ENCODE results near the gene SHISA7.
A peak's percentile ranks its signal among the peaks of the same experiment; 100 is the strongest.

SHISA7 gene

DNA sequence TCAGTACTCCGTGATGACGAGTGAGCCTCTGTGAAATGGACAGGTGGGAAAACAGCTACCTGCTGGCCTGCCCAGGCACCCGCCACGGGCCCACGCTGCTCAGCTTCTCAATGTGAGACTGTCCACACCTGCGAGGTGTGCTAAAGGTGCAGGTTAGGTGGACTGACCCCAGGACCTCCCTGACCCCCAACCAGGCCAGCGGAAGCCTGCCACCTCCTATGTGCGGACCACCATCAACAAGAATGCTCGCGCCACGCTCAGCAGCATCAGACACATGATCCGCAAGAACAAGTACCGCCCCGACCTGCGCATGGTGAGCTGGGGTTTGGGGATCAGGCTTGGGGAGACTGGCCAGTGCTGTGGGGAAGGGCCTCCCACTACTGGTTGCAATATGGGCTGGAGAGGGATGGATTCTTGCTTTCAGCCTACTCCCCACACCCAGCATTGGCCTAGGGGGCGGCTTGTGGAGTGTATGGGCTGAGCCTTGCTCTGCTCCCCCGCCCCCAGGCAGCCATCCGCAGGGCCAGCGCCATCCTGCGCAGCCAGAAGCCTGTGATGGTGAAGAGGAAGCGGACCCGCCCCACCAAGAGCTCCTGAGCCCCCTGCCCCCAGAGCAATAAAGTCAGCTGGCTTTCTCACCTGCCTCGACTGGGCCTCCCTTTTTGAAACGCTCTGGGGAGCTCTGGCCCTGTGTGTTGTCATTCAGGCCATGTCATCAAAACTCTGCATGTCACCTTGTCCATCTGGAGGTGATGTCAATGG, 55.2 kb downstream of the SHISA7 start:
- DNase-seq (ENCODE audit: low spot score) = no peak

DNA sequence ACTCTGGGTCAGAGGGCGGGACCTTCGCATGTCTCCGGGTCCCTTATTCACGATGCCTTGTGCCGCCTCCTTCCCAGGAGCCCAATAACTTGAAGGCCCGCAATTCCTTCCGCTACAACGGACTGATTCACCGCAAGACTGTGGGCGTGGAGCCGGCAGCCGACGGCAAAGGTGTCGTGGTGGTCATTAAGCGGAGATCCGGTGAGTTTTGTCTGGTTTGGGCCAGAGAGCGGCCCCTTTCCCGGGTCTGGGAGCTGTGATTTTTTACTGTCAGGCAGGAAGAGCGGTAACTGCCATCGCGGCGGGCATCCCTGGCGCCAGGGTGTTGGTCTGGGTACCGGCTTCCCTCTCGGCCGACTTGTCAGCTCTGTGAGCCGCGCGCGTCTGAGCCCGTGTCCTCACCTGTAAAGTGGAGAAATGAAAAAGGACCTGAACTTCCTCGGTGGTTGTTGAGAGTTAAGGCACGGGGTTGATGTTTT, 56.6 kb downstream of the SHISA7 start:
- DNase-seq (ENCODE audit: low spot score) = no peak

DNA sequence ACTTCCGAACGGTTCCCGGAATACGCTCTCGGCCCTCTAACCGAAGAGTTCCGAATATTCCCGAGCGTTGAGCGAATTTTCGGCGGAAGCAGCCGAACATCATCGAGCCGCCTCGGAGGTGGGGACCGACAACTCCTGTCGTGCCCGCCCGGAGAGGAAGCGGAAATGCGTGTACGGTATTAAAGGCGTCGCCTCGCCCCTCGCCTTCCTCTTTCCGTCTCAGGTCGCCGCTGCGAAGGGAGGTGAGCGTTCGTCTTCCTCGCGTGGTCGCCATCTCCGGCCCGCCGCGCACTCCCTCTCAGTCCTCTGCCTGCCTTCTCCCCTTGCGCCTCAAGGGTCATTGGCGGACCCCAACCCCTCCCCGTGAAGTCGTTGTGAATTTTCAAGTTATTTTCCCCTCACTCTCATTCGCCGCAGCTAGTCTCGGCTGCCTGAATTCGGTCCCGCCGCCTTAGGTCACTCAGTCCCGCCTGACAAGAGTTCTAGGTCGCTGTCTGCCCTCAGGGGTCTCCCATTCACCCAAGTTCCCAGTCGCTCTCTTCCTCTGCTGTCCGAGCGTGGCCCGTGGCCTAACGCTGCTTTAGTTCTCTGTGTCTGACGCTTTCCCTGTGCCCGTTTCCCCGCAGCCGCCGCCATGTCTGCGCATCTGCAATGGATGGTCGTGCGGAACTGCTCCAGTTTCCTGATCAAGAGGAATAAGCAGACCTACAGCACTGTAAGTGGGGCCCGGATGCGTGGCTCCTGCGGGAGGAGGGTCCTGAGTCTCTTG, 57.2 kb downstream of the SHISA7 start, which contains the start of gene RPL28:
Gene RPL28 (plus strand): TSS at position 209 of the 769 bp plus-strand sequence. CDS start 426 bp downstream, at position 635.
- peak; percentile 99 for DNase-seq (ENCODE audit: low spot score)

DNA sequence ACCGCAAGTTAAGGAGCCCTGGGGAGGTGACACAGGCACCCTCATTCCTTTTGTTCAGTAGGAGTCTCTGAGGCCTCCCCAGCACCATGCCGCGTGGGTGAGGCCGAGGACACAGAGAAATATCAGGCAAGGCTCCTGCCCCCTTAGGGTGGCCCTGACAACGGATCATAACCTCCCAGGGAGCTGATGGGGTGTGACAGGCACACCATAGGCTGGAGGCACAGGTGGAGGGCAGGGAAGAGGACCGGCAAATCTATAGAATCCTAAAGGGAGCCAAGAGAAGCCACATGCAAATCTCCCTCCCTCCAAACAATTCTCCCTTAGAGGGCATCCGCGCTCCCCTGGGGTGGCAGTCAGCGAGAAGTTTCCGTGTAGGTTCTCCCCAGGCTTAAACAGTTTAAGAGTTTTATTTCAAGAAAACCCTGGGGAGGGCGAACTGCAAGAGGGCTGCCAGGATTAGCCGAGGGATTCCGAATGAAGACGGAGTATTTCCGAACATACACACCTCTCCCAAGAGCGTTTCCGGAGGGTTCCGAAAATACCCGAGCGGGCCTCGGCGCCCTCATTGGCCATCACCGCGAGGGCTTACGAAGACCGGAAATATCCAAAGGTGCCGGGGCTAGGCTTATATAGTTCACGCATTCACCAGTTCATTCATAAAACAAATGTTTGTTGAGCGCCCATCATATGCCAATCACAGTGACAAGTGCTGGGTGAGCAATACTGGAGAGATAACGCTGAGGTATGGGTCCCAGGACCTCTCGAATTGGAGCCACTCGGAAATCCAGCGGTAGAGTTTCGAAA, 58.0 kb downstream of the SHISA7 start:
- DNase-seq (ENCODE audit: low spot score) = peak; percentile 98

DNA sequence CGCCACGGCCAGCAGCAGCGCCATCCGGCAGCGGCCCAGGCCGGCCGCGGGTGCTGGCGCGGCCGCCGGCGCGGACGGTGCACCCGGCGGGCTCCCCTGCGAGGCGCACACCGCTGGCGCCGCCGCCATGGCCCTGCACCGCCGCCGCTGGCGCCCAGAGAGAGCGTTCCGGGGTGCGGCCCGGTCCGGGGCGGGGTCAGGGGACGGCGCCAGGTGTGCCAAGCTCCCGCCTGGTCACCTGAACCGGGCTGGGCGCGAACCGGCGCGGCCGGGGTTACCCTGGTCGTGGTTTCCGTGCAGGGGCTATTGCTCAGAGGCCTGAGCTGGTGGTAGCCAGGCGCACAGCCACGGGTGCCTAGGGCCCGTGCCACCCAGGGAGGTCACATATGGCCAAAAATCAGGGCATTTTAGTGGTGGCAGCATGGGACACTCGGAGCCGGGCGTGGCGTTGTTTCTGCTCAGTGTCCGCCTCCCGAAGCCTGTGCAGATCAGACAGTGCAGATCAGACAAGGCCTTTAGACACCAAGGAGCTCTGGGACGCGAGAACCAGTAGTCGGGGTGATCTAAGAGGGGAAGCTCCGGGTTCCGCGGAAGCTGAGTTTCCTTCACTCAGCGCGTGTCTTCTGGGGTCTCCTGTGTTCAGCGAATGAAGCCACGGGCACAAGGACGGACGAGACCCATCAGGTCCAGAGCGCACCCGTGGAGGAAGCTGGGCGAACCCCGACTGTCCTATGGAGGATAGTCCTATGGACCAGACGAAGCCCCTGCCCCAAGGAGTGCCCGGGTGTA, 58.8 kb downstream of the SHISA7 start, which contains the start of gene TMEM238:
Gene TMEM238 (minus strand): TSS at position 162 of the 789 bp plus-strand sequence. CDS start 33 bp downstream, at position 129.
- no peak for DNase-seq (ENCODE audit: low spot score)

DNA sequence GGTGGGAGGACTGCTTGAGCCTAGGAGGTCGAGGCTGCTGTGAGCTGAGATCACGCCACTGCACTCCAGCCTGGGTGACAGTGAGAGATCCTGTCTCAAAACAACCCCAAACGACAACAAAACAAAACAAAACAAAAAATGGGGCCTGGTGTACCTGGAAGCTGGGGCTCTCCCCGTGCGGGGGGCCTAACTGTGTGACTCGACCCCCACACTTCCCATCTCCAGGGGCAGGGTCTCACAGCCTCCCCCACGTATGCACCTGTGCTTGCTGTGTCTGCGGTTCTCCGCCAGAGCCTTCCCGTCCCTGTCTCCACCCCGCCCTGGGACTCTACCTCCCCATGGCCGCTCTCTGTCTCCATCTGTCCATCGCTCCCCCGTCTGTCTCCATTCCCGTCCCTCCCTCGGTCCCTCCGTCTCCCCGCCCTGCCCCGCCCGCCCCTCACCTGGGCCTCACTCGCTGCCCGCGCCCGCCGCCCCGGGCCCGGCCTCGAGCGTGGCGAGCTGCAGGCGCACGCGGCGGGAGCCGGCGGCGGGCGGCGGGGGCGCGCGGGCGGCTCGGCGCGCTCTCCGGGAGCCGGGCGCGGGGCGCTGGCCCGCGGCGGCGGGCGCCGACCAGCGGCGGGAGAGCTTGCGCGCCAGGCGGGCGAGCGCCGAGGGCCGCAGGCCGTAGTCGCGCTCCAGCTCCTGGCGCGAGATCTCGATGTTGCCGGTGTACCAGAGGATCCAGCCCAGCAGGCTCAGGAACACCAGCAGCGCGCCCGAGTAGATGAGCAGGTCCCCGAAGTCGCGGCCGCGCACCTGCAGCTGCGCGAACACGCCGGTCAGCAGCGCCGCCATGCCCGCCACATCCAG, 59.6 kb downstream of the SHISA7 start:
- DNase-seq (ENCODE audit: low spot score) = no peak

DNA sequence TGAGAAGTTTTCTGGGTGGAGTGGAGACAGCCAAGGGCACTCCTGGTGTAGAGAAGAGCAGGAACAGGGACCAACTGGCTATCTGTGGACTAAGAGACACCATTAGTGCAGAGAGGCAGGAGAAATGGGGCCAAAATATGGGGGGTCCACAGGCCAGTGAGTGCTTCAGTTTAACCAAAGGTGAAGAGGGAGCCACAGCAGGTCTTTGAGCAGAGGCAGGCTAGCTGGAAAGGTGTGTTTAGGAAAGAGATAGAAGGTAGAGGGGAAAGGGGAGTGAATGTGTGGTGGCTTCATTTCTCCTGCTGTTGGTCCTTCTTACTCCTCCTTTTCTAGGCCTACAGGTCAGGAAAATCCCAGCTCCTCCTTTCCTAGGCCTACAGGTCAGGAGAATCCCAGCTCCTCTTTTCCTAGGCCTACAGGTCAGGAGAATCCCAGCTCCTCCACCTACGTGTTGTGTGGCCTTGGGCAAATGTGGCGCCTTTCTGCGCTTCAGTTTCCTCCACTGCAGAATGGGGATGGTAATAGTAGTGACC, 60.5 kb downstream of the SHISA7 start:
- DNase-seq (ENCODE audit: low spot score) = no peak

DNA sequence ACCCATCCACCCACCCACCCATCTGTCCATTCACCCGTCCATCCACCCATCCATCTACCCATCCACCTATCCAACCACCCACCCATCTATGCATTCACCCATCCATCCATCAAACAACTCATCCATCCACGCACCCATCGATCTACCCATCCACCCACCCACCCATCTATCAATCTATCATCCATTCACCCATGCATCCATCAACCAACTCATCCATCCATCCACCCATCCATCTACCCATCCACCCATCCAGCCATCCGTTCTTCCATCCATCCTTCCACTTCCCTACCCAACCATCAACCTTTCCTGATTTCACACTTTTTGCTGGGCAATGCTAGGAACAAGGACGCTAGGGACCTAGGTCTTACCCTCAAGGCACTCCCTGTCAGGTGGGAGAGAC, 61.1 kb downstream of the SHISA7 start:
- DNase-seq (ENCODE audit: low spot score) = no peak

DNA sequence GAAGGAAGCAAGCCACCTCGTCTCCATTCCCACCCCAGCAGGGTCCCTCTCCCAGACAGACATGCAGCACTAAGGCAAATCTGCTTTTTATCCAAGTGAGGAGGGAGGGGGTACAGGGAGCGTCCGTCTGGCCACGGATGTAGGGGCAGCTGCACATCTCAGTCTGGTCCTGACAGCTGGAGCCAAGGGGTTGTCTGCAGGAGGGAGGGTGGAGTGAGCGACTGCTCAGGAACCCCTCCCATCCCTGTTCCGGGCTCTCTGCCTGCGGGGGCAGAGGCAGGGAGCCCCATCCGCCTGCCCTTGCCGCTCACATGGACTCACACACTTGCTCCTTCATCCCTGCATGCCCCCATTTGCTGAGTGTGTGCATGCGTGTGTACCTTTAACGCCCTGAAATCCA, 63.9 kb downstream of the SHISA7 start:
- no peak for DNase-seq (ENCODE audit: low spot score)

Measured in cerebellar cortex (tissue), 1 donor.